CD4-positive, alpha-beta T cell treated with Interleukin-6 at 100 ng/mL for 8 hours (primary cell): Measurements from ENCODE around the gene LINGO3.
A peak's percentile ranks its signal among the peaks of the same experiment; 100 is the strongest.

Experiments
- DNase-seq: peaks from one replicate; pipeline ENCODE4 v3.0.0-alpha.2; 2020; ENCODE audit warnings: mixed read lengths, low spot score

The LINGO3 gene

GRCh38 chr19:2305452-2306280 is 2.3 kb downstream of the LINGO3 start:
- DNase-seq = no peak

- DNase-seq = no peak
These were observed 4.6 kb downstream of the LINGO3 start for GRCh38 chr19:2303211-2303798.

- no peak for DNase-seq
These were observed 5.4 kb downstream of the LINGO3 start for GRCh38 chr19:2302319-2303210.

DNA sequence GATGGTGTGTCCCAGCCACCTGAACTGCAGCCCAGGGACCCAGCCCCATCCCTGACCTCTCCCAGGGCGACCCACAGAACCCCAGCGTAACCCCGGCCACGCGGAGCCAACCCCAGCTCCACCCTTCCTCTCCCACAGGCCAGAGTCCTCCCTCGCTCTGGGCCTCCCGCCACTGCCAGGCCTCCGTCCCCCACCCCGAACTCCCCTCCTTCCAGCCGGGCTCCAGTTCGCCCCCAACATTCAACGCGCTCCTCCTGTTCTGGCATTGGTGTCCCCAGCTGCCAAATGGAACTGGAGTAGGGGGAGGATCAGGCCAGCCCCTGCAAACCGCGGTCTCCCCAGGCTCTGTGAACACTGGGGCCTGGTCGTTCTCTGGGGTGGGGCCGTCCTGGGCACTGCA is 7.4 kb downstream of the LINGO3 start:
- no peak for DNase-seq

DNA sequence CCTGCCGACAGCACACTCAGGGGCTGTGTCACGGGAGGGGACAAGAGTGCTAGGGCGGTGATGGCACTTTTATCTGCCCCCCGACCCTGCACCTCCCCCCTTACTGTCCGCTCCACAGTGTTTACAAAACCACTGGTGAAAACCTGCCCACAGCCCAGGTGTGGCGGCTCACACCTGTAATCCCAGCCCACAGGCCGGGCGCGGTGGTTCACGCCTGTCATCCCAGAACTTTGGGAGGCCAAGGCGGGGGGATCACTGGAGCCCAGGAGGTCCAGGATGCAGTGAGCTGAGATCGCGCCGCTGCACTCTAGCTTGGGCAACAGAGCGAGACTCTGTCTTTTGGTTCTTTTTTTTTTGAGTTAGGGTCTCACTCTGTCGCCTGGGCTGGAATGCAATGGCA is 11.8 kb downstream of the LINGO3 start:
- no peak for DNase-seq

DNA sequence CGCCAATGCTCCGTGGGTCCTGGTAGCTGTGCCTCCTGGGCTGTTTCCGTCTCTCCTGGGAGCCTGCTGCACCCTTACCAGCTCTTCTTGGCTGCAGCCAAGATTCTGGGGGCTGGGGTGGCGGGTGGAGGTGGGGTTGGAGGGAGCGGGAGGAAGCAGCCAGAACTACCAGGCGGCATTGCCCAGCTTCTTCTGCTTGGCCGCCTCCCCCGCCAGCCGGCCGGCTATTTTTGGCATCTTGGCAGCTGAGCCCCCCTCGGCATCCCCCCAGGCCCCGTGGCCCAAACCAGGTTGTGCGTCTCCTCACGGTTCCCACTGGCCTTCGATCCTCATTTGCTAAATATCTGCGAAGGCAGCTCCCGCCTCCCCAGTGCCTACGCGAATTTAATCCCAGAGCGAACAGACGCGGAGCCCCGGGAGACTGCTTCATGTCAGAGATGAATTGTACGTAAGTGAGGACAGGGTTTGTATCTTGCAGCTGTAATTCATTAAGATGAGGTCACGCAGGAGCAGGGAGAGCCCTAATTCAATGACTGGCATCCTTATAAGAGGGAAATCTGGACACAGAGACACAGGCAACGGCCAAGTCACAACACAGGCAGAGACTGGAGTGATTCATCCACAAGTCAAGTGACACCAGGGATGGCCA is 13.1 kb downstream of the LINGO3 start:
- DNase-seq = no peak

DNA sequence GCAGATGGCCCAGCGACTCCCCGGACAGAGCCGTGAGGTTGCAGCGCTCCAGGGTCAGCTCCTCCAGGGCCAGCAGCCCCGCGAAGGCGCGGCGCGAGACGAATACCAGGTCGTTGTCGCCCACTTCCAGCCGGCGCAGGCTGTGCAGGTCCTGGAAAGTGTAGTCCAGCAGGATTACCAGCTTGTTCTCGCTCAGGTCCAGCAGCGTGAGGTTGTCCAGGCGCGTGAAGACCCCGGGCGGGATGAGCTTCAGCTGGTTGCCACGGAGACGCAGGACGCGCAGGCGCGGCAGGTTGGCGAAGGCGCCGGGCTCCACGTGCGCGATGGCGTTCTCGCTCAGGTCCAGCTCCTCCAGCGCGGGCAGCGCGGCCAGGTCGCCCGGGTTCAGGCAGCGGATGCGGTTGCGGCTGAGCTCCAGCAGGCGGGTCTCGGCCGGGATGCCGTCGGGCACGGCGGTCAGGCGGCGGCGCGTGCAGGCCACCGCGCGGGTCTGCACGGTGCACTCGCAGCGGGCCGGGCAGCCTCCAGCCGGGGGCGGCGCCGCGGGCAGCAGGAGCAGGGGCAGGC is 16.7 kb downstream of the LINGO3 start:
- DNase-seq = no peak

GRCh38 chr19:2290441-2291184 is 17.3 kb downstream of the LINGO3 start:
- no peak for DNase-seq

DNA sequence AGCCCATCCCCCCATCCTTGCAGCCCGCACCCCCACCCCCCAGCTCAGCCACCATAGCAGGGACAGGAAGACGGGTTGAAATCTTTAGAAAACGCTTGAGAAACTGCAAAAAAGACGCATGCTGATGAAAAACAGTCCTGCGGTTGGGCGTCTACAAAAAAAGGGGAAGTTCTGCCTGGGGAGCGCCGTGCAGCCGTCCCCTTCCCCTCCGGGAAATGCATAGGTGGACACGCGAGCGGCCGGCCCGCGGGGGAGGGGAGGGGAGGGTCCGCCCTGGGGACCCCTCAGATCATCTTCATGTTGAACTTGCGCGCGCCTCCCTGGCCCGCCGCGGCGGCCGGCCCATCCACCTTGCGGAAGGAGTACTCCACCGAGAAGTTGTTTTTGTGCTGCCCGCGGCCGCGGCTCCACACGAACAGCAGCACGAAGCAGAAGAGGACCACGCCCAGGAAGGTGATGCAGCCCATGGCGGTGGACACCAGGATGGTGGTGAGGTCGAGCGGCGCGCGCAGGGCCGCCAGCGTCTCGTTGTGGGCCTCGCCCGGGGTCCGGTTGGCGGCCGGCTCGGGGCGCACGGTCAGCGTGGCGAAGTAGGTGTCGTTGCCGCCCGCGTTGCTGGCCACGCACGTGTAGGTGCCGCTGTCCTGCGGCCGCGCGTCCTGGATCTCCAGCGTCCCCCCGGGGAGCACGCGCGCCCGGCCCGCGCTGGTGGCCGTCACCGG is 18.1 kb downstream of the LINGO3 start:
- peak; percentile 68 for DNase-seq

DNA sequence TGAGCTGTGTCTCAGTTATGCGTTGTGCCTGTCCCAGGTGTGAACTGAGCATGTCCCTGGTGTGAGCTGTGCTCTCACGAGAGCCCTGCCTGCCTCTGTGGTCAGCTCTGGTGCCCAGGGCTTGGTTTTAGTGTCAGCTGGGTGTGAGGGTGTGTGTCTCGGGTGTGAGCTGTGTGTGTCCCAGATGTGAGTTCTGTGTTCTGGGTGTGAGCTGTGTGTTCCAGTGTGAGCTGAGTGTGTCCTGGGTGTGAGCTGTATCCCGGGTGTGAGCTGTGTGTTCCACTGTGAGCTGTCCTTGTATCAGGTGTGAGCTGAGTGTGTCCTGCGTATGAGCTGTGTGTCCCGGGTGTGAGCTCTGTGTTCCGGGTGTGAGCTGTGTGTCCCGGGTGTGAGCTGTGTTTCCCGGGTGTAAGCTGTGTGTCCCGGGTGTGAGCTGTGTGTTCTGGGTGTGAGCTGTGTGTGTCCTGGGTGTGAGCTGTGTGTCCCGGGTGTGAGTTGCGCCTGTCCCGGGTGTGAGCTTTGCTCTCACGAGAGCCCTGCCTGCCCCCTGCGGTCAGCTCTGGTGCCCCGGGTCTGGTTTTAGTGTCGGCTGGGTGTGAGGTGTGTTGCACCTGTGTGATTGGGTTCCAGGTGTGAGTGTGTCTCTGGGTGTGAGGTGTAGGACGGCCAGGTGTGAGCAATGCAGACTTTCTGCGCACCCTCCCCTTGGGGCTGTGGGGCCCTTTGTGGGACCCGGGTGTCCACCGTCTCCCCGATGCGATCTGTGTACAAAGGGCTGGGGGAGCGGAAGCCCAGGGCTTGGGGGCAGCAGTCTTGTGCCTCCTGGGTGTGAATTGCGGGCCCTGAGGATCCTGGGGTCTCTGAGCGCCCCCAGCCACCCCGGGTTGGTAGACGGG is 18.9 kb downstream of the LINGO3 start:
- DNase-seq = no peak

- no peak for DNase-seq
These were observed 19.6 kb downstream of the LINGO3 start for GRCh38 chr19:2288338-2288817.

- DNase-seq = no peak
These were observed 20.2 kb downstream of the LINGO3 start for GRCh38 chr19:2287585-2288337.

DNA sequence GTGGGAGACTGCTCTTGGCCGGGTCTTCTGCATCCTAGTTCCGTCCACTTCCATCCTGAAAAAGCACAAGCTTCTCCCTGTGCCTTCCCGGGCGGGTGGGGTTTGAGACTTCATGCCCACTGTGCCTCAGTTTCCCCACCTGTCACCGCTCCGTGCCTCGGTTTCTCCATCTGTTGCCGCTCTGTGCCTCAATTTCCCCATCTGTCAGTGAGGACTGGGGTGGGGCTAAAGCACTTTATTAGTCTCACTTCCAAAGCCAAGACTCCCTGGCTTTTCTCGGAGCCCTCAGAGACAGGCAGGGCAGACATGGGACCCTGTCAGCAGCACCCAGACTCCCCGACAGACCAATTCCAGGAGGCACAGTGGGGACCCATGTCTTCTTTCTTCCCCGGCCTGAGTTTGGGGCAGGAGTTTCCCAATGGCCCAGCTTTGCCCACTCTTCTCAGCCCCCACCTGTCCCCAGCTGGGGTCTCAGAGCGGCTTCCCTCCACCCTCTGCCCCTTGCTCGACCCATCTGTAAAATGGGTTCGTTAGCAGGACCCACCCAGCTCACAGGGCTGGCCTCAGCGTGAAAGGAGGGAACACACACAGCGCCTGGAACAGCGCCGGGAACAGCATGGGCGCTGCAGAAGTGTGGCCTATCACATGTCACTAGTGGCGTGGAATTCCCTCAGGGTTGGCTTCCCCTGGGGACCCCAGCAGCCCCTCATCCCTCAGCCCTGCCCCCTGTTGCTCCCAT is 21.4 kb downstream of the LINGO3 start:
- DNase-seq = no peak

GRCh38 chr19:2283835-2284507 is 24.0 kb downstream of the LINGO3 start:
- DNase-seq = no peak

DNA sequence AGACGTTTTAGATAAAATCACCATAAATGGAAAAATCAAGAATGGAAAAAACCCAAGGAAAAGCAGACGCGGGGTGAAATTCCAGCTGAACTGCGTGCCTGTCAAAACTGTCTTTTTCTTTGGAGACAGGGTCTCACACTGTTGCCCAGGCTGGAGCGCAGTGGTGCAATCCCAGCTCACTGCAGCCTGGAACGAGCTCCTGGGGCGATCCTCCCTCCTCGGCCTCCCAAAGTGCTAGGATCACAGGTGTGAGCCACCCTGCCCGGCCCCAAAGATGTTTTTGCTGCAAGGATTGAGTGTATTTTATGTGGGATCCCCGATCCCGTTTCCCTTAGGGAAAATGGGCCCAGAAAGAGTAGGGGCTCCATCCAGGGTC is 25.1 kb downstream of the LINGO3 start:
- DNase-seq = no peak

DNA sequence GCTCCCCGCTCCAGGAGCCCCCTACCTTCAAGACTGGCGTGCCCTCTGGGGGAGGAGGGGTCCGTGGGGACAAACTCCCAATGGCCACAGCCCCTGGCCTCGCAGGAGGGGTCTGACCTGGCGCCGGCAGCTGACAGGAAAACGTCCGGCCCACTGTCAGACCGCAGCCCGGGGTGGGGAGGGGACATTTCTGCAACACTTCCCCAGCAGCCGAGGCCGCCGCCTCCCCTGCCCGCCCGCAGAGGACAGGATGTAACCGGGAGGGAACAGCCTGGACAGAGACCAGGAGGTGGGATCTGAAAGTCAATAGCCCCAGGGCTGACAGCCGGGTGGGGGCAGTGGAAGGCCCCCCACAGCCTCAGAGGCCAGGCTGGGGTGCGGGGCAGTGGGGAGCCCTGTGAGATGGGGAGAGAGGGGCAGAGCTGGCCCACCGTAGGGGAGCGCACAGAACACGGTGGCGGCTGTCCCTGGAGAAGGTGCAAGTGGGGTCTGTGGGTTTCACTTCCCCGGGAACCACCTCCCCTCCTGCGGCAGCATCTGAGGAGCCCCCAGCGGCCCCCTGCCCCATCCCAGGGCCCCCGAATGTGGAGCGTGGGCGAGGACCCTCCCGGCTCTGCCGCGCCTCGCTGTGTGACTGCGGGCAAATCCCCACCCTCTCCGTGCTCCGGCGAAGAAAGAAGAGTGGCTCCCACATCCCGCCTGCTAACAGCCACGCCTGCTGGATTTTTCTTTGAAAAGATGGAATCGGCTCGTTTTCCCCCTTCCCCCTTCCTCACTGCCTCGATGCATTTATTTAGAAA is 25.7 kb downstream of the LINGO3 start, which contains the start of gene PEAK3:
Gene PEAK3, minus strand, starts transcription at position 114 of the 800 bp plus-strand sequence. CDS start 1,244 bp downstream, outside the sequence.
- peak; percentile 30 for DNase-seq
